H7 (cell line): Measurements from ENCODE around the gene ASPA. TPM values are rescaled to one million over a fixed set of nuclear protein-coding genes. Genes with fewer than 3 reads are reported as not detected.
"Not testable (repeated sequence)": the region's sequence is repeated elsewhere in the genome, so short reads cannot be mapped to it uniquely, and the experiment has no call there.

Experiments used
- DNase-seq: peaks from one replicate; pipeline ENCODE4 v3.0.0; 2012
- H3K27me3 ChIP-seq: 2 replicates; pipeline ENCODE4 v1.6.0; 2011; ENCODE audit warnings: mild to moderate bottlenecking, low read length; ENCODE audit not compliant: control insufficient read depth, insufficient read depth
- H3K36me3 ChIP-seq: replicated peaks from 2 replicates; pipeline ENCODE4 v1.5.1; 2011; ENCODE audit warnings: low read length; ENCODE audit not compliant: control insufficient read depth, insufficient read depth
- H3K4me3 ChIP-seq: 2 replicates; pipeline ENCODE4 v1.5.1; 2011; ENCODE audit warnings: low read depth, mild to moderate bottlenecking, control low read depth, low read length, moderate library complexity; ENCODE audit not compliant: insufficient read depth
- total RNA-seq: library from RNA; depleted of rRNA; stranded (reverse); fragments of >200 nt; shearing (Covaris generic); gene quantifications from 2 replicates; pipeline ENCODE4 v1.2.3, GENCODE V29; 2014

Gene ASPA
- total RNA-seq, 1 experiment from 2014 or later, result not detected

GRCh38 chr17:3519472-3519871, 43.7 kb downstream of the ASPA start:
- H3K27me3 ChIP-seq, H3K4me3 ChIP-seq, H3K36me3 ChIP-seq, DNase-seq: not testable (repeated sequence)

GRCh38 chr17:3524024-3524423, 48.2 kb downstream of the ASPA start:
- H3K36me3 ChIP-seq, result no peaks in the 10 kb centered on the region
- H3K4me3 ChIP-seq, result no peak overlapping the region
- no peak for DNase-seq
- H3K27me3 ChIP-seq, result no peaks in the 10 kb centered on the region

GRCh38 chr17:3526491-3526890, 50.7 kb downstream of the ASPA start:
- H3K4me3 ChIP-seq, result no peak overlapping the region
- no peaks in the 10 kb centered on the region for H3K36me3 ChIP-seq
- DNase-seq, result no peak
- no peaks in the 10 kb centered on the region for H3K27me3 ChIP-seq

- H3K36me3 ChIP-seq, result no peaks in the 10 kb centered on the region
- H3K27me3 ChIP-seq, result no peaks in the 10 kb centered on the region
- H3K4me3 ChIP-seq, result no peak overlapping the region
- no peak for DNase-seq
These were observed 51.2 kb downstream of the ASPA start for GRCh38 chr17:3526971-3527370.

- DNase-seq, result no peak
- Histone ChIP-seq H3K36me3 (no peaks in the 10 kb centered on the region), H3K27me3 (no peaks in the 10 kb centered on the region), H3K4me3 (no peak overlapping the region)
These were observed 51.7 kb downstream of the ASPA start for GRCh38 chr17:3527468-3527867.

- no peak for DNase-seq
- H3K4me3 ChIP-seq, result no peak overlapping the region
- H3K27me3 ChIP-seq, result no peaks in the 10 kb centered on the region
- H3K36me3 ChIP-seq, result no peaks in the 10 kb centered on the region
These were observed 52.1 kb downstream of the ASPA start for GRCh38 chr17:3527896-3528295.

- Histone ChIP-seq H3K36me3 (no peaks in the 10 kb centered on the region), H3K27me3 (no peaks in the 10 kb centered on the region), H3K4me3 (no peak overlapping the region)
- DNase-seq, result no peak
These were observed 52.6 kb downstream of the ASPA start for GRCh38 chr17:3528403-3528851.

GRCh38 chr17:3528880-3529511, 53.2 kb downstream of the ASPA start:
- peak; percentile 59 for DNase-seq
- no peaks in the 10 kb centered on the region for H3K27me3 ChIP-seq
- no peaks in the 10 kb centered on the region for H3K36me3 ChIP-seq
- H3K4me3 ChIP-seq, result no peak overlapping the region

- DNase-seq, result peak; percentile 82
- no peaks in the 10 kb centered on the region for H3K27me3 ChIP-seq
- H3K4me3 ChIP-seq, result no peak overlapping the region
- H3K36me3 ChIP-seq, result no peaks in the 10 kb centered on the region
These were observed 54.3 kb downstream of the ASPA start for GRCh38 chr17:3529817-3530741.

- DNase-seq, result peak; percentile 44
- Histone ChIP-seq H3K27me3 (no peaks in the 10 kb centered on the region), H3K36me3 (no peaks in the 10 kb centered on the region), H3K4me3 (no peak overlapping the region)
These were observed 55.7 kb downstream of the ASPA start for GRCh38 chr17:3531266-3532101.

GRCh38 chr17:3532106-3532858, 56.5 kb downstream of the ASPA start:
- peak; percentile 38 for DNase-seq
- H3K4me3 ChIP-seq, result no peak overlapping the region
- no peaks in the 10 kb centered on the region for H3K27me3 ChIP-seq
- H3K36me3 ChIP-seq, result no peaks in the 10 kb centered on the region

GRCh38 chr17:3532859-3533142, 57.0 kb downstream of the ASPA start:
- no peak overlapping the region for H3K4me3 ChIP-seq
- no peaks in the 10 kb centered on the region for H3K27me3 ChIP-seq
- no peaks in the 10 kb centered on the region for H3K36me3 ChIP-seq
- DNase-seq, result no peak

- no peaks in the 10 kb centered on the region for H3K27me3 ChIP-seq
- H3K4me3 ChIP-seq, result no peak overlapping the region
- no peak for DNase-seq
- no peaks in the 10 kb centered on the region for H3K36me3 ChIP-seq
These were observed 58.0 kb downstream of the ASPA start for GRCh38 chr17:3533752-3534151.

GRCh38 chr17:3534881-3535252, 59.1 kb downstream of the ASPA start:
- DNase-seq, result peak; percentile 80
- no peak overlapping the region for H3K4me3 ChIP-seq
- no peaks in the 10 kb centered on the region for H3K36me3 ChIP-seq
- H3K27me3 ChIP-seq, result no peaks in the 10 kb centered on the region
